NK-92 (cell line): ENCODE data around the gene TESK2.
"Not testable (repeated sequence)": the region's sequence is repeated elsewhere in the genome, so short reads cannot be mapped to it uniquely, and the experiment has no call there.

Source experiments
- DNase-seq: peaks from one replicate; lab custom pipeline; 2025; ENCODE audit not compliant: unreplicated experiment; lab: John Stamatoyannopoulos, UW

Gene TESK2

GRCh38 chr1:45474194-45474593 lies 16.8 kb downstream of the TESK2 start:
- DNase-seq: not testable (repeated sequence)

- no peak for DNase-seq
These were observed 17.7 kb downstream of the TESK2 start for GRCh38 chr1:45473302-45473701.

- DNase-seq: no peak
These were observed 20.6 kb downstream of the TESK2 start for GRCh38 chr1:45470306-45470798.

GRCh38 chr1:45467353-45467752 lies 23.6 kb downstream of the TESK2 start:
- DNase-seq: not testable (repeated sequence)

GRCh38 chr1:45465277-45465676 lies 25.7 kb downstream of the TESK2 start:
- no peak for DNase-seq

- DNase-seq: no peak
These were observed 32.1 kb downstream of the TESK2 start for GRCh38 chr1:45458894-45459293.

GRCh38 chr1:45456531-45456930 lies 34.4 kb downstream of the TESK2 start:
- no peak for DNase-seq

- DNase-seq: no peak
These were observed 35.8 kb downstream of the TESK2 start for GRCh38 chr1:45455162-45455561.

GRCh38 chr1:45454464-45454863 lies 36.5 kb downstream of the TESK2 start:
- DNase-seq: no peak

GRCh38 chr1:45452503-45452902 lies 38.5 kb downstream of the TESK2 start:
- no peak for DNase-seq

- DNase-seq: no peak
These were observed 42.6 kb downstream of the TESK2 start for GRCh38 chr1:45448357-45448756.

- DNase-seq: no peak
These were observed 43.9 kb downstream of the TESK2 start for GRCh38 chr1:45446950-45447672.

- no peak for DNase-seq
These were observed 44.4 kb downstream of the TESK2 start for GRCh38 chr1:45446530-45446929.

- no peak for DNase-seq
These were observed 46.3 kb downstream of the TESK2 start for GRCh38 chr1:45444609-45445131.

- DNase-seq: no peak
These were observed 47.1 kb downstream of the TESK2 start for GRCh38 chr1:45443580-45444446.

- DNase-seq: no peak
These were observed 48.7 kb downstream of the TESK2 start for GRCh38 chr1:45442272-45442671.

- no peak for DNase-seq
These were observed 53.6 kb downstream of the TESK2 start for GRCh38 chr1:45437323-45437722.

GRCh38 chr1:45430490-45430889 lies 60.5 kb downstream of the TESK2 start:
- DNase-seq: no peak

GRCh38 chr1:45429561-45430159 lies 61.3 kb downstream of the TESK2 start:
- DNase-seq: no peak

- DNase-seq: no peak
These were observed 66.9 kb downstream of the TESK2 start for GRCh38 chr1:45423906-45424678.

GRCh38 chr1:45421935-45422334 lies 69.0 kb downstream of the TESK2 start:
- no peak for DNase-seq
